Mesendoderm (in vitro differentiated cells): ENCODE data around the gene FGFRL1.

Experiments used
- DNase-seq: peaks from one replicate; pipeline ENCODE4 v3.0.0; 2013
- H2AK5ac ChIP-seq: 2 replicates; pipeline ENCODE4 v1.6.1; 2013; ENCODE audit warnings: low read length, inconsistent platforms
- H2BK120ac ChIP-seq: 2 replicates; pipeline ENCODE4 v1.6.1; 2013; ENCODE audit warnings: low read depth, mild to moderate bottlenecking, low read length, moderate library complexity, mixed read lengths
- H2BK15ac ChIP-seq: replicated peaks from 2 replicates; pipeline ENCODE4 v1.6.1; 2013; ENCODE audit warnings: low read depth, mild to moderate bottlenecking, moderate library complexity
- H2BK5ac ChIP-seq: 2 replicates; pipeline ENCODE4 v1.6.1; 2013; ENCODE audit warnings: low read length, inconsistent platforms
- H3K18ac ChIP-seq: 2 replicates; pipeline ENCODE4 v1.6.1; 2013; ENCODE audit warnings: mild to moderate bottlenecking, low read length, mixed read lengths
- H3K23ac ChIP-seq: one replicate; pipeline ENCODE4 v1.6.1; 2013; ENCODE audit warnings: low read length
- H3K27ac ChIP-seq: 2 replicates; pipeline ENCODE4 v1.5.1; 2013; ENCODE audit warnings: low read depth, mild to moderate bottlenecking, inconsistent platforms, low read length, moderate library complexity
- H3K27me3 ChIP-seq: 2 replicates; pipeline ENCODE4 v1.6.1; 2013; ENCODE audit warnings: low read length, control low read depth, mild to moderate bottlenecking, inconsistent platforms; ENCODE audit not compliant: insufficient read depth, poor library complexity
- H3K36me3 ChIP-seq: 2 replicates; pipeline ENCODE4 v1.6.1; 2013; ENCODE audit warnings: low read length, inconsistent platforms; ENCODE audit not compliant: control insufficient read depth, insufficient read depth
- H3K4ac ChIP-seq: one replicate; pipeline ENCODE4 v1.6.1; 2013; ENCODE audit warnings: low read depth, mild to moderate bottlenecking, low read length, moderate library complexity
- H3K4me1 ChIP-seq: 2 replicates; pipeline ENCODE4 v1.6.1; 2013; ENCODE audit warnings: low read depth, low read length, inconsistent platforms; ENCODE audit not compliant: control insufficient read depth
- H3K4me2 ChIP-seq: 2 replicates; pipeline ENCODE4 v1.6.1; 2013; ENCODE audit warnings: low read length
- H3K4me3 ChIP-seq: 2 replicates; pipeline ENCODE4 v1.5.1; 2013; ENCODE audit warnings: mild to moderate bottlenecking, low read length
- H3K56ac ChIP-seq: one replicate; pipeline ENCODE4 v1.6.1; 2013; ENCODE audit warnings: low read length
- H3K79me1 ChIP-seq: 2 replicates; pipeline ENCODE4 v1.6.1; 2013; ENCODE audit warnings: low read length, inconsistent platforms
- H3K79me2 ChIP-seq: 2 replicates; pipeline ENCODE4 v1.6.1; 2013; ENCODE audit warnings: mild to moderate bottlenecking, low read length; ENCODE audit not compliant: control insufficient read depth, insufficient read depth
- H3K9ac ChIP-seq: 2 replicates; pipeline ENCODE4 v1.6.1; 2013; ENCODE audit warnings: low read length, inconsistent platforms
- H4K5ac ChIP-seq: one replicate; pipeline ENCODE4 v1.6.1; 2013; ENCODE audit warnings: low read length
- H4K8ac ChIP-seq: one replicate; pipeline ENCODE4 v1.6.1; 2013; ENCODE audit warnings: low read depth, mild to moderate bottlenecking, control low read depth, low read length, moderate library complexity
- WGBS: extraction: QIAGEN DNeasy Blood & Tissue Kit; methylation state at CpG from one replicate; pipeline ENCODE4 v1.1.7; 2013; ENCODE audit warnings: low lambda C conversion rate, missing lambda C conversion rate; ENCODE audit not compliant: insufficient coverage; ENCODE audit errors: extremely low coverage; 5-methylcytosine and 5-hydroxymethylcytosine counted together

The FGFRL1 gene

DNA sequence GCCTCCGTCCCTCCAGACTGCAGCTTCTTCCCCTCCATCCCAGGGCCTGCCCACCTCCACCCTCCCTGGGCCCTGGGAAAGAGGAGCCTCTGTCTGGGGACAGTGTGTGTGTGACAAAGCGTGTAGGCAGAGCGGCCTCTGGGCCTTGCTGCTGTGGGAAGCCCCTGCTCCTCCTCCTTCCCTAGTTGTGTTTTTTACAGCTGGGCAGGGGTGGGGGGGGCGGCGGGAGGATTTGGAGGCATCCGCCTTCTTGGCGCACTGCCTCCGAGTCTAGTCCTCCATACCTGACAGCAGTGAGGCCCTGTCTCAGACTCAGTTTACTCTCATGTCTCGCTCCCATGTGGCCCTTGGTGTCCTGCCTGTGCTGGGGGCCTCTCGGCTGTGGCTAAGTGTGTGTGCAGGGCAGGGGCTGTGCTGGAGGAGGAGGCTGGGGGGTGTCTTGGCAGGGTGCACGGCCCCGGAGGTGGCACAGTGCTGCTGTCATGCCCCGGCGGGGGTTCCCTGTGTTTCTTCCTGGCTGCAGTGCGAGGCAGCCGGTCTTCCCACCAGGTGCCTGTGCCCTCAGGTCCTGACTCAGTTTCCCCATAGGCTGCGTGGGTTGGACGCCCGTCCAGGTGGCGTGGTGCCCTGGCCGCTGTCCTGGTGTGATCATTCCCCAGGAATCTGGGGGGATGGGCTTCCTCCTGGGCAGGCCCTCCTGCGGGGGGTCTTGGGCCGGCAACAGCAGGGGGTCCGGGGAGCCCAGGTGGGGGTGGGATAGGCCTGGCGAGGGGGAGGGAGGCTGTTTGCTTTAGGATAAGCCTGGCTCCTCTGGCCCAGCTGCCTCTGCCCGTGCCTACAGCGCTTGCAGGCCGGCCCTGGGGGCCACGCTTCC, 7.0 kb downstream of the FGFRL1 start:
- H3K27ac ChIP-seq, result no peak overlapping the region
- WGBS, result no CpG with 5 or more reads among the region's 29 CpGs
- H3K4ac ChIP-seq, result no peak overlapping the region

DNA sequence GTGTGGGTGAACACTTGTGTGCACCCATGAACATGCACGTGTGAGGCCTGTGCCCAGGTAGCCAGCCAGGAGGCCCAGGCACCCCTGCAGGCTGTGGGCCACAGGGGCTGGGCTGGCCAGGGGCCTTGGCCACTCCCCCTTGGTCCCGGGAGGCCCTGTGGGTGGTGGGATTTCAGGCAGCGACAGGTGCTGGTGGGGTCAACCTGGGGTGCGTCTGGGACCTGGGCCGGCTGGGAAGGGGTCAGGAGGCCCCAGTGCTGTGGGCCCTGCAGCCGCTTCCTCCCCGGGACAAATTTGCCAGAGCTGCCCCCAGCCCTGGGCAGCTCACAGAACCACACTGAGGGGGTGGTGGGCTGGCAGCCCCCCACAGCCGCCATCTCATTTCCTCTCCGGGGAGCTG, 7.9 kb downstream of the FGFRL1 start:
- H4K8ac ChIP-seq, result no peak overlapping the region
- H3K18ac ChIP-seq, result no peak overlapping the region
- no CpG with 5 or more reads among the region's 9 CpGs for WGBS

More for the DNA sequence above, 7.0 kb downstream of the FGFRL1 start:
- no peak overlapping the region for H3K56ac ChIP-seq
- H3K36me3 ChIP-seq, result no peaks in the 10 kb centered on the region
- no peak overlapping the region for H2BK15ac ChIP-seq
- H2BK5ac ChIP-seq, result no peak overlapping the region
- no peaks in the 10 kb centered on the region for H3K4me1 ChIP-seq
- H3K4me3 ChIP-seq, result no peak overlapping the region
- H3K18ac ChIP-seq, result no peak overlapping the region
- H2BK120ac ChIP-seq, result no peak overlapping the region
- H4K5ac ChIP-seq, result no peak overlapping the region
- no peak overlapping the region for H3K9ac ChIP-seq
- no peaks in the 10 kb centered on the region for H3K79me2 ChIP-seq
- no peaks in the 10 kb centered on the region for H3K27me3 ChIP-seq
- no peak overlapping the region for H3K23ac ChIP-seq
- no peak for DNase-seq
- no peak overlapping the region for H2AK5ac ChIP-seq
- no peak overlapping the region for H3K4me2 ChIP-seq
- H4K8ac ChIP-seq, result no peak overlapping the region
- H3K79me1 ChIP-seq, result no peaks in the 10 kb centered on the region

DNA sequence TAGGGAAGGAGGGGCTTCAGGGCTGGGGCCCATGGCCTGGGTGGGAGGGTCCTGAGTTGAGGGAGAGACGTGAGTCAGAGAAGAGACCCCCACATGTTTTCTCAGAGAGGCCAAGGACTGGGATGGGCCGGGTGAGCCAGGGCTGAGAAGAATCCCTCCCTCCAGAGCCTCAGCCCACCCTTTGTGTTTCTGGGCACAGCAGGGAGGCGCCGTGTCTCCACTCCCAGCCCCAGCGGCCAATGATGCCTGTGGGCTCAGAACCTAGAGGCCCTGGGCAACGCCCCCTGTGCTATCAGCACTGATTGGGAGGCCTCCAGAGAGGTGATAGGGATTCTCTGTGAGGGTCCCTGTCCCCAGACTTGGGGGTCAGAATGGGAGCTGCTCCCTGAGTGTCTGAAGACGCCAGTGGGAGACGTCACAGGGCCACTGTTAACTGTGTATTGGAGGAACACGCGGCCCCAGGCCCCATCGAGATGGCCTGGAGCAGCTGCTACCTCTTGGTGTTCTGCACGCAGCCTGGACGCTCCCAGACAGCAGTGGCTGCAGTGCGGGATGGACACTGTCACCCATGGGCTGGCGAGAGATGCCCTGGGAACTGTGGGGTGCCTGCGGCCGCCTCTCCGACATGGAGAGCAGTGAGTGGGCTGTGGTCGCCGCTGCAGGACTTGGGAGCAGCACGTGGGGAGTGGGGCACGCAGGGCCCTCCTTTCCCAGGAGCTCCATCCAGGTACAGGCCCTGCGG, 8.5 kb downstream of the FGFRL1 start:
- no peaks in the 10 kb centered on the region for H3K27me3 ChIP-seq
- H4K5ac ChIP-seq, result no peak overlapping the region
- H3K4me3 ChIP-seq, result no peak overlapping the region
- peak; percentile 45 for DNase-seq
- no peak overlapping the region for H3K27ac ChIP-seq
- peak overlapping the region; percentile 28 for H3K56ac ChIP-seq
- H3K9ac ChIP-seq, result no peak overlapping the region
- no peak overlapping the region for H4K8ac ChIP-seq
- no peaks in the 10 kb centered on the region for H3K79me1 ChIP-seq
- H2BK15ac ChIP-seq, result no peak overlapping the region
- H3K4me2 ChIP-seq, result no peak overlapping the region
- no peak overlapping the region for H2AK5ac ChIP-seq
- H3K23ac ChIP-seq, result no peak overlapping the region
- no peak overlapping the region for H3K4ac ChIP-seq
- H3K4me1 ChIP-seq, result no peaks in the 10 kb centered on the region
- no peak overlapping the region for H3K18ac ChIP-seq
- H2BK5ac ChIP-seq, result no peak overlapping the region
- H3K36me3 ChIP-seq, result no peaks in the 10 kb centered on the region
- no CpG with 5 or more reads among the region's 23 CpGs for WGBS
- H2BK120ac ChIP-seq, result no peak overlapping the region
- no peaks in the 10 kb centered on the region for H3K79me2 ChIP-seq

More for the DNA sequence above, 7.9 kb downstream of the FGFRL1 start:
- Histone ChIP-seq H3K27ac (no peak overlapping the region), H3K4me1 (no peaks in the 10 kb centered on the region), H3K79me2 (no peaks in the 10 kb centered on the region), H3K4me2 (no peak overlapping the region), H3K79me1 (no peaks in the 10 kb centered on the region), H2BK120ac (no peak overlapping the region), H3K4ac (no peak overlapping the region), H3K4me3 (no peak overlapping the region), H2BK5ac (no peak overlapping the region), H3K56ac (peak overlapping the region; percentile 44), H3K23ac (no peak overlapping the region), H3K27me3 (no peaks in the 10 kb centered on the region), H2BK15ac (no peak overlapping the region), H2AK5ac (no peak overlapping the region), H4K5ac (no peak overlapping the region), H3K36me3 (no peaks in the 10 kb centered on the region), H3K9ac (no peak overlapping the region)
- DNase-seq, result no peak

DNA sequence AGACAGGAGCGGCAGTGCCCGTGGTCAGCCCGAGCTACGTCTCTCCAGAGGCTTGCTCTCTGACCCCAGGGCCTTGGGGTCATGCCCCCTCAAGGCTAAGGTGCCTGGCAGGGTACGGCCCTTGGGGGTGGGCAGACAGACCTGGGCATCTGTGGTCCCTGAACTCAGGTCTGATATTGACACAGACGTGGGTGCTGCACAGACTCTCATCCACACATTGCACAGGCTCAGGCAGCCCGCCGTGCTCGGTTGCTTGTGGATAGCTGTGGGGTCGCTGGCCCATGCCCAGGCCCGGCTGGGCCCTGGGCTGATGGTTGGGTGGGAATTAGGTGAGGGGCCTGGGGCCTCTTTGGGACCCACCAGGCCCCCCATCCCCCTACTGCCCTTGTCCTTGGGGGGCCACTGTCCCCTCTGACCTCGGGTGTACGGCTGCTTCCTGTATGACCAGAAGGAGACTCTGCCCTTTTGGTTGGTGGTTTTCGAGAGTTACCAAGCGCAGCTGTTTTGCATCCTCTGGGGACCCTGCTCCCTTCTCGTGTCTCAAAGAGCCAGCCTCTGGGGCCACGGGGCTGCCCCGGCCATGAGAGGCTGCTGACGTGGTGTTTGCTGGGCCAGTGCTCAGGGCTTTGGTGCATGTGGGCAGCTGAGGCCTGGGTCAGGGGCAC, 10.1 kb downstream of the FGFRL1 start:
- WGBS, result no CpG with 5 or more reads among the region's 19 CpGs
- Histone ChIP-seq H2BK15ac (no peak overlapping the region), H4K8ac (no peak overlapping the region), H3K79me2 (no peaks in the 10 kb centered on the region), H3K9ac (no peak overlapping the region), H2AK5ac (no peak overlapping the region), H3K27ac (no peak overlapping the region), H3K56ac (no peak overlapping the region), H2BK5ac (no peak overlapping the region), H3K27me3 (no peaks in the 10 kb centered on the region), H3K4ac (no peak overlapping the region), H2BK120ac (no peak overlapping the region), H3K4me3 (no peak overlapping the region), H3K36me3 (peaks cover 8% of the 10 kb centered on the region), H3K18ac (no peak overlapping the region), H3K79me1 (no peaks in the 10 kb centered on the region), H3K4me2 (no peak overlapping the region), H3K23ac (no peak overlapping the region), H4K5ac (no peak overlapping the region), H3K4me1 (no peaks in the 10 kb centered on the region)
- no peak for DNase-seq

DNA sequence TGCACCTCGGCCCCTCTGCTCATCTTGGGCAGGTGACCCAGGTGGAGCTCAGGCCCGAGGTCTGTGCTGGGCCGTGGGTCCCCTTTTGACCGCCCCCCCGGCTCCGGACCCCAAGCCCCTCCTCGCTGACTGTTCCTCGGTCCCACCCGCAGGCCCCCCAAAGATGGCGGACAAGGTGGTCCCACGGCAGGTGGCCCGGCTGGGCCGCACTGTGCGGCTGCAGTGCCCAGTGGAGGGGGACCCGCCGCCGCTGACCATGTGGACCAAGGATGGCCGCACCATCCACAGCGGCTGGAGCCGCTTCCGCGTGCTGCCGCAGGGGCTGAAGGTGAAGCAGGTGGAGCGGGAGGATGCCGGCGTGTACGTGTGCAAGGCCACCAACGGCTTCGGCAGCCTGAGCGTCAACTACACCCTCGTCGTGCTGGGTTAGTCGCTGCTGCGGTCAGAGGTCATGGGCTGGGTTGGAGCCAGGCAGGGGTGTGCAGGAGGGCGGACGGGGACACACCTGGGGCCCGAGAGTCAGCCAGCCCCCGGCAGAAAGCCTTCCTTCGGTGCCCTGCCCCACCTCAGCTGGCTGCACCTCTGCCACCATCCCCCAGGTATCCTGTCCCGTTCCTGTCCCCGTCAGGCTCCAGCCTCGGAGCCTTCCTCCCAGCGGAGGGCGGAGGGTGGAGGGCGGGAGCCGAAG, 10.8 kb downstream of the FGFRL1 start:
- no peak overlapping the region for H3K56ac ChIP-seq
- H2AK5ac ChIP-seq, result no peak overlapping the region
- H3K4me2 ChIP-seq, result no peak overlapping the region
- H3K27ac ChIP-seq, result no peak overlapping the region
- H3K79me2 ChIP-seq, result no peaks in the 10 kb centered on the region
- no peaks in the 10 kb centered on the region for H3K4me1 ChIP-seq
- no peak overlapping the region for H4K8ac ChIP-seq
- no peak overlapping the region for H3K18ac ChIP-seq
- H4K5ac ChIP-seq, result no peak overlapping the region
- no peak overlapping the region for H3K4ac ChIP-seq
- no peak overlapping the region for H2BK120ac ChIP-seq
- H3K79me1 ChIP-seq, result no peaks in the 10 kb centered on the region
- peaks cover 8% of the 10 kb centered on the region for H3K36me3 ChIP-seq
- H3K23ac ChIP-seq, result no peak overlapping the region
- no peak overlapping the region for H2BK5ac ChIP-seq
- DNase-seq, result no peak
- H2BK15ac ChIP-seq, result no peak overlapping the region
- no peaks in the 10 kb centered on the region for H3K27me3 ChIP-seq
- H3K4me3 ChIP-seq, result no peak overlapping the region
- H3K9ac ChIP-seq, result no peak overlapping the region
- no CpG with 5 or more reads among the region's 46 CpGs for WGBS
